Bronchial epithelial cell (primary cell): ENCODE measurements around the gene PRKCE. TPM values are rescaled to one million over a fixed set of nuclear protein-coding genes. Genes with fewer than 3 reads are reported as not detected.

Experiments
- DNase-seq: peaks from one replicate; pipeline ENCODE4 v3.0.0-alpha.2; 2010; ENCODE audit warnings: low read depth
- FAIRE-seq: peaks from 2 replicates; lab custom pipeline; 2011; peaks lifted over from hg19 to GRCh38; lab: Jason Lieb, UNC
- H3K27me3 ChIP-seq: 2 replicates; pipeline ENCODE4 v1.5.1; 2011; ENCODE audit warnings: low read length; ENCODE audit not compliant: control insufficient read depth, insufficient read depth
- H3K36me3 ChIP-seq: 2 replicates; pipeline ENCODE4 v1.5.1; 2011; ENCODE audit warnings: low read length; ENCODE audit not compliant: control insufficient read depth, insufficient read depth
- H3K4me3 ChIP-seq: 2 replicates; pipeline ENCODE4 v1.5.1; 2011; ENCODE audit warnings: mild to moderate bottlenecking, low read depth, low read length, control low read depth
- CTCF ChIP-seq: IDR thresholded peaks from 2 replicates; pipeline ENCODE4 v1.5.1; 2011; ENCODE audit warnings: mild to moderate bottlenecking, moderate library complexity, low read length, control low read depth, inconsistent platforms; ENCODE audit not compliant: insufficient read depth, severe bottlenecking
- total RNA-seq: library from RNA; depleted of rRNA; stranded (reverse); fragments of >200 nt; gene quantifications from 2 replicates; pipeline ENCODE4 v1.2.1, GENCODE V29; 2014

PRKCE gene
- total RNA-seq, 1 donor from 2014 or later: 6.3 TPM

- FAIRE-seq (no peak), DNase-seq (no peak)
- no peaks in the 10 kb centered on the region for H3K36me3 ChIP-seq
- no peak for TF ChIP-seq CTCF
- H3K4me3 ChIP-seq: no peak overlapping the region
- H3K27me3 ChIP-seq: no peaks in the 10 kb centered on the region
These were observed 471.5 kb downstream of the PRKCE start for GRCh38 chr2:46123013-46123412.

- no peaks in the 10 kb centered on the region for H3K27me3 ChIP-seq
- no peak for TF ChIP-seq CTCF
- FAIRE-seq (no peak), DNase-seq (peak; percentile 10)
- H3K36me3 ChIP-seq: no peaks in the 10 kb centered on the region
- H3K4me3 ChIP-seq: no peak overlapping the region
These were observed 474.3 kb downstream of the PRKCE start for GRCh38 chr2:46125798-46126197.

GRCh38 chr2:46126571-46126970, 475.1 kb downstream of the PRKCE start:
- FAIRE-seq (no peak), DNase-seq (no peak)
- Histone ChIP-seq H3K4me3 (no peak overlapping the region), H3K27me3 (no peaks in the 10 kb centered on the region), H3K36me3 (no peaks in the 10 kb centered on the region)
- no peak for TF ChIP-seq CTCF

GRCh38 chr2:46127176-46127575, 475.7 kb downstream of the PRKCE start:
- DNase-seq (no peak), FAIRE-seq (no peak)
- Histone ChIP-seq H3K27me3 (no peaks in the 10 kb centered on the region), H3K36me3 (no peaks in the 10 kb centered on the region), H3K4me3 (no peak overlapping the region)
- TF ChIP-seq CTCF: no peak

GRCh38 chr2:46130511-46130910, 479.0 kb downstream of the PRKCE start:
- TF ChIP-seq CTCF: no peak
- no peaks in the 10 kb centered on the region for H3K36me3 ChIP-seq
- no peak for FAIRE-seq
- no peaks in the 10 kb centered on the region for H3K27me3 ChIP-seq
- H3K4me3 ChIP-seq: no peak overlapping the region
- no peak for DNase-seq

- FAIRE-seq (no peak), DNase-seq (no peak)
- no peaks in the 10 kb centered on the region for H3K36me3 ChIP-seq
- no peak overlapping the region for H3K4me3 ChIP-seq
- H3K27me3 ChIP-seq: no peaks in the 10 kb centered on the region
- no peak for TF ChIP-seq CTCF
These were observed 481.5 kb downstream of the PRKCE start for GRCh38 chr2:46132996-46133395.
